ENCODE data around the gene CUZD1.

Gene CUZD1

GRCh38 chr10:122815458-122815857 lies 30.2 kb downstream of the CUZD1 start:
- DNase-seq (ENCODE audit: low read depth): no peak

- no peak for DNase-seq (ENCODE audit: low read depth)
Observed at GRCh38 chr10:122814493-122814892, 31.2 kb downstream of the CUZD1 start.

- DNase-seq (ENCODE audit: low read depth): no peak
Observed at GRCh38 chr10:122812751-122813150, 32.9 kb downstream of the CUZD1 start.

- DNase-seq (ENCODE audit: low read depth): no peak
Observed at GRCh38 chr10:122802282-122802681, 43.4 kb downstream of the CUZD1 start.

GRCh38 chr10:122798704-122799231 lies 46.9 kb downstream of the CUZD1 start:
- DNase-seq (ENCODE audit: low read depth): no peak

- no peak for DNase-seq (ENCODE audit: low read depth)
Observed at GRCh38 chr10:122796796-122797195, 48.9 kb downstream of the CUZD1 start.

- DNase-seq (ENCODE audit: low read depth): no peak
Observed at GRCh38 chr10:122795924-122796323, 49.7 kb downstream of the CUZD1 start.

GRCh38 chr10:122786269-122786668 lies 59.4 kb downstream of the CUZD1 start:
- DNase-seq (ENCODE audit: low read depth): no peak

- DNase-seq (ENCODE audit: low read depth): no peak
Observed at GRCh38 chr10:122782911-122783310, 62.7 kb downstream of the CUZD1 start.
